GM12872 (cell line): Measurements from ENCODE around the gene RBBP8NL.

Source experiments
- TF ChIP-seq, protein P1 (sequence below): IDR thresholded peaks from 3 replicates; pipeline ENCODE4 v1.5.1; 2011; ENCODE audit warnings: low read depth, mild to moderate bottlenecking, low read length, moderate library complexity; ENCODE audit not compliant: insufficient read depth

The RBBP8NL gene

DNA sequence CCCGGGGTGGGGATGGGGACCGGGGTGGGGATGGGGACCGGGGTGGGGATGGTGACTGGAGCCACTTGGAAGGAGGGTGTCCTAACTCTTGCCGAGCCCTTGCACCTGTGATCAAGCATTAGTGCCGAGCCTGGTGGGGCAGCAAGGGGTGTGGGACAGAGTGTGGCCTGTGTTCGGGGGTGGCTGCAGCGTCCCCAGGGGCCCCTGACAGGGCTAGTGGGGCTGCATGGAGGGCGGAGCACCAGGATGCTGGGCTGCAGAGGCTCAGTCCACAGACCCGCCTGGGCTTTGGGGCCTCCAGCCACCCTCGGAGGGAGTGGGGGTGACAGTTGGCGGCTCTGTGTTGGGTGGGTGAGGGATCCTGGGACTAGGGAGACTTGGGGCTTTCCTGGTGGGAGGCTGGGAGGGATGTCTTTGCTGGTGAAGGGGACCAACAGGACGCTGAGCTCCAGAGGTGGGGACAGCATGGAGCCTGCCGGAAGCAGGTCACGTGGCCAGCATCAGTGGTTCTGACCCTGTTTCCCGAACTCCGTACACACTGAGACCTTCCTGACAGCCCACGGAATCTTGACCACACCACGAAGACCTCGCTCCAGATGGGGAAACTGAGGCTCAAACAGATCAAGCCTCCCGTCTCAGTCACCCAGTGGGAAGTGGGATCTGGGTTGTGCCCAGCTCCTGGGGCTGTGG is 4.6 kb downstream of the RBBP8NL start:
- TF ChIP-seq, protein P1, sequence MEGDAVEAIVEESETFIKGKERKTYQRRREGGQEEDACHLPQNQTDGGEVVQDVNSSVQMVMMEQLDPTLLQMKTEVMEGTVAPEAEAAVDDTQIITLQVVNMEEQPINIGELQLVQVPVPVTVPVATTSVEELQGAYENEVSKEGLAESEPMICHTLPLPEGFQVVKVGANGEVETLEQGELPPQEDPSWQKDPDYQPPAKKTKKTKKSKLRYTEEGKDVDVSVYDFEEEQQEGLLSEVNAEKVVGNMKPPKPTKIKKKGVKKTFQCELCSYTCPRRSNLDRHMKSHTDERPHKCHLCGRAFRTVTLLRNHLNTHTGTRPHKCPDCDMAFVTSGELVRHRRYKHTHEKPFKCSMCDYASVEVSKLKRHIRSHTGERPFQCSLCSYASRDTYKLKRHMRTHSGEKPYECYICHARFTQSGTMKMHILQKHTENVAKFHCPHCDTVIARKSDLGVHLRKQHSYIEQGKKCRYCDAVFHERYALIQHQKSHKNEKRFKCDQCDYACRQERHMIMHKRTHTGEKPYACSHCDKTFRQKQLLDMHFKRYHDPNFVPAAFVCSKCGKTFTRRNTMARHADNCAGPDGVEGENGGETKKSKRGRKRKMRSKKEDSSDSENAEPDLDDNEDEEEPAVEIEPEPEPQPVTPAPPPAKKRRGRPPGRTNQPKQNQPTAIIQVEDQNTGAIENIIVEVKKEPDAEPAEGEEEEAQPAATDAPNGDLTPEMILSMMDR: no peak

DNA sequence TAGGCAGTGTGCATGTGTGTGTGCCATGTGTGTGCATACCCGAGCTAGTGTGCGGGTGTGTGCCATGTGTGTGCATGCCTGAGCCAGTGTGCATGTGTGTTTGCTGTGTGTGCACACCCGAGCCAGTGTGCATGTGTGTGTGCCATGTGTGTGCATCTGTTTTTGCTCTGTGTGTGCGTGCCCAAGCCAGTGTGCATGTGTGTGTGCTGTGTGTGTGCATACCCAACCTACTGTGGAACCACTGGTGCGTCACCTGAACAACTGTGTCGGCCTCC is 5.7 kb downstream of the RBBP8NL start:
- TF ChIP-seq, protein P1: no peak

DNA sequence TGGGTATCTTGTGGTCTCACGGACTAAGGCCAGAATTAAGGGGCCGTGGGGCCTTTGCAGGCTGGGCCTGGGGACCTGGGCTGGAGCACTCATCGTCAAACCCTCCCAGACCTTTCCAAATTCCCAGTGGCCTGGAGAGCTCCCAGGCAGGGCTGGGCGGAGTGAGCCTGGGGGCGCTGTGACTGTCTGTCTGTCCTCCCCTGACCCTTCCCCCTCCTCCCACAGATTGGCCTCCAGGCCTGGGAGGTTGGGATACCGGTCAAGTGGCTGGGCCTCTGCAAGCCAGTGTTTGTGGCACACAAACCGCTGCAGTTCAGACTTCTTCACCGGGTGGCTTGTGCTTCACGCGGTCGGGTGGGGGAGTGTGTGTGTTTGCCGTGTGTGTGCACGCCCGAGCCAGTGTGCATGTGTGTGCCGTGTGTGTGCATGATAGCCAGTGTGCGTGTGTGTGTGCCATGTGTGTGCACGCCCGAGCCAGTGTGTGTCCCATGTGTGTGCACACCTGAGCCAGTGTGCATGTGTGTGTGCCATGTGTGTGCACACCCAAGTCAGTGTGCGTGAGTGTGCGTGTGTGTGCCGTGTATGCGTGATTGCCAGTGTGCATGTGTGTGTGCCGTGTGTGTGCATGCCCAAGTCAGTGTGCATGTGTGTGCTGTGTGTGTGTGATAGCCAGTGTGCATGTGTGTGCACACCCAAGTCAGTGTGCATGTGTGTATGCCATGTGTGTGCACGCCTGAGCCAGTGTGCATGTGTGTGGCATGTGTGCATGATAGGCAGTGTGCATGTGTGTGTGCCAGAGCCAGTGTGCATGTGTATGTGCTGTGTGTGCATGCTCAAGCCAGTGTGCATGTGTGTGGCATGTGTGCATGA is 6.3 kb downstream of the RBBP8NL start:
- TF ChIP-seq, protein P1: no peak

DNA sequence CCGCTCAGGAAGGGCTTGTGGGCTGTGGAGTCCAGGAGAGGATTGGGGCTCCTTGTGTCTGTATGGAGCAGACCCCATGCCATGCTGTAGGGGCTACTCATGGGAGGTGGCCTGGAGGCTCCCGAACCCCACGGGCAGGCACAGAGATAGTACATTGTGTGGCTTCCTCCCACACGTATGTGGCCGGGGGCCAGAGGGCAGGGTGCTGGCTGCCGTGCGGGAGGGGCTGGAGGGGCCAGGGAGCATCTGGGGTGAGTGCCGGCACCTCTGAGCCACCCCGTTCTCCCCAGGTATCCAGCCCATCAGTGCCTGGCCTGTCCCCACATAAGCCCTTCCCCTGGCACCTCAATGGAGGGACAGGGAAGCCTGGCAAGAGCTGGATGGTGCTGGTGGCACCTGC is 7.6 kb downstream of the RBBP8NL start:
- TF ChIP-seq, protein P1: no peak

DNA sequence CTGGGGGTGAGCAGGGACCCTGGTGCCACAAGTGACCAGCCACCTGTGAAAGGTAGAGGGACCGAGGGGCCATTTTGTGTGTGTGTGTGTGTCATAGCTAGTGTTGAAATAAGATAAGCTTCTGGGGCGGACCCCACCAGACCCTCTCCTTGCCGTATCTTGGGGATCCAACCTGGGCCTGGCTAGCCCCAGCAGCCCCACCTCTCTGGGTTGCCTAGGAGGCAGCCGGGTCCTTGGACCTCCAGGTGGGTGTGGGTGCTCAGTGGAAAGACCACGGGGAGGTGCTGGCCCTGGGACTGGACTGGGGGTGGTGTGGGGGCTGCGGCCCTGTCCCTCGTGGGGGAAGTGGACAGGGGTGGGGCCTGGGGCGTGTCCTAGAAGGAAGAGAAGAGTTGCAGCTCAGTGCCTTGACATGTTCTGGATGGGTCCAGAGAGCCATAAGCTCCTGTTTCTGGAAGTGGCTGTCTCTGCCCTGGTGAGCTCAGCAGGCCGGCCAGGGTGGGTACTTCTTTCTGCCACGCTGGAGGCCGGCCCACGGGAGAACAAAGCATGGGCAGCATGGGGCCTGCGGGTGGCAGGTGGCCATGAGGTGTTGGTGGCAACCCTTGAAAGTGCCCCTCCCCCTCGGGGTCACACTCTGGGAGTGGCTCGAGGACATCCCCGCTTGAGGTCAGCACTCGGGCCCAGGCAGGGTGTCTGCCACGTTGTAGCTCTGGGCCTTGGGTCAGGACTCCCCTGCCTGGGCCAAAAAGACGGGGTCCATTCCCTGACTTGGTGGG is 8.4 kb downstream of the RBBP8NL start:
- TF ChIP-seq, protein P1: no peak

DNA sequence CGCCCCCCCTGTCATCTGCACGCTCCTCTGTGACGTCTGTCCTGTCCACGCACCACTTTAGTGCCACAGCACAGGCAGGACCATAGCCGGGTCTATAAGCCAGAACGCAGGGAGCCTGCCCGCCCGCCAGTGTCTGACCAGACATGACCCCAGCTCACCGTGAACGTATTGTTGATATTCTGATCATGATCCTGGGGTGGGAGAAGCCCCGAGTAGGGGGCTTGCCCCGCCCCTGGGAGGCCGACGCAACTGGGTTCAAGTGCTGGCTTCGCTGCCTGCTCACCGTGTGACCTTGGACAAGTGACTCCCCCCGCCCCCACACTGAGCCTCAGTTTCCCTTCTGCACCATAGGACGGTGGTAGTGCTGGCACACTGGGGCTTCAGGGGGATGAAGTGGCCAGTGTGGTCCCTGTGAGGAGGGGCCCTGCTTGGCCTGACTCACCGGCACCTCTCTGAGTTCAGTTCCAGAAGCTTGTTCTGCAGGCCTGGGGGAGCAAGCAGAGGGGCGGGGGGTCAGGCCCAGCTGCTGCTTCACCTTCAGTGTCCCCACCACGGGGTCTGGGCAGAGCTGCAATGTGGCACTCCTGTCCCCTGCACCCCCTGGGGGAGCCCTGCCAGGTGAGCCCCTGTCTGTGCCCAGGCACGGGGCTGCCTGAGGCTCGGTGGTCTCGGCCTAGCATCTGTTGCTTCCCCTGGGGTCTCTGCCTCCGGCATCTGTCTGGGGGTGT is 9.2 kb downstream of the RBBP8NL start:
- TF ChIP-seq, protein P1: no peak
